SH-SY5Y (cell line): ENCODE data around the gene GALNTL6.

Experiments used
- GATA2 ChIP-seq: IDR thresholded peaks from 2 replicates; pipeline ENCODE4 v1.6.1; 2011; ENCODE audit warnings: mild to moderate bottlenecking, low read depth, low read length
- GATA3 ChIP-seq: IDR thresholded peaks from 2 replicates; pipeline ENCODE4 v1.6.1; 2011; ENCODE audit warnings: low read depth, mild to moderate bottlenecking, low read length, moderate library complexity

GRCh38 chr4:172596206-172596605 is 783.0 kb downstream of the GALNTL6 start:
- TF ChIP-seq GATA2 (no peak), GATA3 (no peak)
